Ascending aorta (tissue), 2 donors: ENCODE measurements around the gene CCDC127. TPM values are rescaled to one million over a fixed set of nuclear protein-coding genes. Genes with fewer than 3 reads are reported as not detected.
A peak's percentile ranks its signal among the peaks of the same experiment; 100 is the strongest.

Experiments
- DNase-seq, 2 donors: peaks; one replicate each; pipeline ENCODE4 v3.0.0-alpha.2; 2019; ENCODE audit warnings: low spot score in 2 of 2
- H3K27ac ChIP-seq, 2 donors: fragments of 200-600 bp; sonication (generic); one replicate each; pipeline ENCODE4 v1.5.1; 2016 to 2017; ENCODE audit warnings: mild to moderate bottlenecking in 1 of 2
- H3K27me3 ChIP-seq: fragments of 200-600 bp; sonication (generic); one replicate; pipeline ENCODE4 v1.5.1; 2017
- H3K36me3 ChIP-seq, 2 donors: fragments of 200-600 bp; sonication (generic); one replicate each; pipeline ENCODE4 v1.5.1; 2016
- H3K4me1 ChIP-seq, 2 donors: fragments of 200-600 bp; sonication (generic); one replicate each; pipeline ENCODE4 v1.5.1; 2016 to 2017; ENCODE audit warnings: mild to moderate bottlenecking in 1 of 2
- H3K4me3 ChIP-seq, 2 donors: fragments of 200-600 bp; sonication (generic); one replicate each; pipeline ENCODE4 v1.5.1; 2016 to 2017; ENCODE audit warnings: mild to moderate bottlenecking in 1 of 2
- H3K9me3 ChIP-seq, 2 donors: fragments of 200-600 bp; sonication (generic); one replicate each; pipeline ENCODE4 v1.5.1; 2016
- intact Hi-C: fragments of 100-400 bp; cut with DNase I; formaldehyde crosslinking; loops from one replicate; pipeline ENCODE4 v1.15.1; 2023
- total RNA-seq: library from RNA; depleted of rRNA; stranded (reverse); fragments of >200 nt; gene quantifications from one replicate; pipeline ENCODE4 v1.1.0, GENCODE V29; 2016
- TF ChIP-seq, protein P1 (sequence below), 3 experiments: fragments of 200-600 bp in 2 of 3; fragments of 450-650 bp in 1 of 3; sonication (generic) in 2 of 3; IDR thresholded peaks; one replicate each; pipeline ENCODE4 v1.5.1; 2016 to 2019; ENCODE audit warnings: antibody characterized with exemption in 3 of 3, mild to moderate bottlenecking in 1 of 3, moderate library complexity in 1 of 3

Gene CCDC127
- total RNA-seq, 1 donor from 2014 or later, result 6.1 TPM

GRCh38 chr5:162190-162564 lies 55.8 kb downstream of the CCDC127 start:
- peak in 1 of 2 donors; percentile 50 for DNase-seq
- no peak overlapping the region for H3K27ac ChIP-seq
- H3K27me3 ChIP-seq, result no peaks in the 10 kb centered on the region
- H3K4me3 ChIP-seq, result no peak overlapping the region
- no peaks in the 10 kb centered on the region for H3K4me1 ChIP-seq
- intact Hi-C loops, result no loop called here
- H3K9me3 ChIP-seq, result no peaks in the 10 kb centered on the region
- no peaks in the 10 kb centered on the region for H3K36me3 ChIP-seq
- TF ChIP-seq, protein P1, sequence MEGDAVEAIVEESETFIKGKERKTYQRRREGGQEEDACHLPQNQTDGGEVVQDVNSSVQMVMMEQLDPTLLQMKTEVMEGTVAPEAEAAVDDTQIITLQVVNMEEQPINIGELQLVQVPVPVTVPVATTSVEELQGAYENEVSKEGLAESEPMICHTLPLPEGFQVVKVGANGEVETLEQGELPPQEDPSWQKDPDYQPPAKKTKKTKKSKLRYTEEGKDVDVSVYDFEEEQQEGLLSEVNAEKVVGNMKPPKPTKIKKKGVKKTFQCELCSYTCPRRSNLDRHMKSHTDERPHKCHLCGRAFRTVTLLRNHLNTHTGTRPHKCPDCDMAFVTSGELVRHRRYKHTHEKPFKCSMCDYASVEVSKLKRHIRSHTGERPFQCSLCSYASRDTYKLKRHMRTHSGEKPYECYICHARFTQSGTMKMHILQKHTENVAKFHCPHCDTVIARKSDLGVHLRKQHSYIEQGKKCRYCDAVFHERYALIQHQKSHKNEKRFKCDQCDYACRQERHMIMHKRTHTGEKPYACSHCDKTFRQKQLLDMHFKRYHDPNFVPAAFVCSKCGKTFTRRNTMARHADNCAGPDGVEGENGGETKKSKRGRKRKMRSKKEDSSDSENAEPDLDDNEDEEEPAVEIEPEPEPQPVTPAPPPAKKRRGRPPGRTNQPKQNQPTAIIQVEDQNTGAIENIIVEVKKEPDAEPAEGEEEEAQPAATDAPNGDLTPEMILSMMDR (IDR thresholded peaks at IDR 0.05), result no peak

- Histone ChIP-seq H3K27ac (no peak overlapping the region), H3K9me3 (no peaks in the 10 kb centered on the region), H3K4me1 (no peaks in the 10 kb centered on the region), H3K36me3 (no peaks in the 10 kb centered on the region), H3K4me3 (no peak overlapping the region), H3K27me3 (no peaks in the 10 kb centered on the region)
- peak in 1 of 2 donors; percentile 45 for DNase-seq
- TF ChIP-seq, protein P1 (IDR thresholded peaks at IDR 0.05), result no peak
- intact Hi-C loops, result no loop called here
These were observed 56.2 kb downstream of the CCDC127 start for GRCh38 chr5:161803-162110.

DNA sequence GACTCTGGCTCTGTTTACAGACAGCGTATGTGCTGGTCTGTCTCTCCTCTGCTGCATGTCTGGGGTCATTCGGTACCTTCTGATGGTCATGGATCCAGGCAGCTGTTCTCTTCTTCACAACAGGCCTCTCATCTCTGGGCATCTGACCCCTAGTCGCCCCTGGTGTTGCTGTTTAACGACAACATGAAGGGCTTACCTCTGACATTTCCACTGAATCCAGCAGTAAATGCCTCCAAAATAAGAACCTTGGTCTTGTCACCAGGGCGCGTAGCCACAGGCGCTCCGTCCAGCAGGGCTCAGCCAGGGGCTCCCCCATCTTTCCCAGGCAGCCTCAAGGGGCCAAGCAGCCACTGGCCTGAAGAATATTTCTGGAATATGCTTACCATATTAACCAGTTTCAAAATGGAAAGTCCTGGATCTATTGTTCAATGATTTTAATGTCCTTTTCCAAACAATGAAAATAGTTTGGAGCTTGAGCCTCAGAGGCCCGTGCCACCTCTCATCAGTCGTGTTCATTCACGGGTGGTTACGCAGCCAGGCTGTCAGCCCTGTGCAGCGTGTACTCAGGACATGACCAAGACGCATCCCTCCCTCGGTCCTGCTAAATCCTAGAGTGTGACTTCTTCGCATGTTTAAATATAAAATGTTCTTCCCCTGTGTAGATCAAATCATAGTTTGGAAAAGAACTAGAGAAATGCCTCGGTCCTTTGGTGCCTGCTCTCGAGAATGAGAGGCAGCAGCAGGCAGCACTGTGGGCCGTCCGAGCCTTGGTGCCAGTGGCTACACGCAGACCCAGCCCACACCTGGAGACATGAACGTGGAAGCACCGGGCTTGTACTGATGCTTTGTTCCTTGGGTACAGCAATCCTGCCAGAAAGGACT lies 56.8 kb downstream of the CCDC127 start:
- intact Hi-C loops, result no loop called here
- H3K27me3 ChIP-seq, result no peaks in the 10 kb centered on the region
- no peak overlapping the region for H3K27ac ChIP-seq
- TF ChIP-seq, protein P1 (IDR thresholded peaks at IDR 0.05), result no peak
- no peak overlapping the region for H3K4me3 ChIP-seq
- DNase-seq, result peak in 1 of 2 donors; percentile 38
- no peaks in the 10 kb centered on the region for H3K4me1 ChIP-seq
- H3K9me3 ChIP-seq, result no peaks in the 10 kb centered on the region
- no peaks in the 10 kb centered on the region for H3K36me3 ChIP-seq

- no peaks in the 10 kb centered on the region for H3K4me1 ChIP-seq
- no peaks in the 10 kb centered on the region for H3K27me3 ChIP-seq
- no peaks in the 10 kb centered on the region for H3K36me3 ChIP-seq
- H3K27ac ChIP-seq, result no peak overlapping the region
- H3K9me3 ChIP-seq, result no peaks in the 10 kb centered on the region
- no peak overlapping the region for H3K4me3 ChIP-seq
- intact Hi-C loops, result no loop called here
- TF ChIP-seq, protein P1 (IDR thresholded peaks at IDR 0.05), result no peak
- peak in 1 of 2 donors; percentile 16 for DNase-seq
These were observed 57.8 kb downstream of the CCDC127 start for GRCh38 chr5:160173-160510.

GRCh38 chr5:159448-160172 lies 58.3 kb downstream of the CCDC127 start:
- H3K36me3 ChIP-seq, result no peaks in the 10 kb centered on the region
- H3K27ac ChIP-seq, result no peak overlapping the region
- no peaks in the 10 kb centered on the region for H3K9me3 ChIP-seq
- DNase-seq, result peak in 1 of 2 donors; percentile 53
- no peak overlapping the region for H3K4me3 ChIP-seq
- no peaks in the 10 kb centered on the region for H3K27me3 ChIP-seq
- intact Hi-C loops, result no loop called here
- TF ChIP-seq, protein P1 (IDR thresholded peaks at IDR 0.05), result no peak
- no peaks in the 10 kb centered on the region for H3K4me1 ChIP-seq
